Keratinocyte (primary cell): ENCODE data around the gene SYDE2. TPM values are rescaled to one million over a fixed set of nuclear protein-coding genes. Genes with fewer than 3 reads are reported as not detected.

Experiments used
- DNase-seq: peaks from one replicate; pipeline ENCODE4 v3.0.0-alpha.2; 2011; ENCODE audit warnings: low read depth, missing footprints, low spot score
- FAIRE-seq: peaks from 2 replicates; lab custom pipeline; 2011; peaks lifted over from hg19 to GRCh38; lab: Jason Lieb, UNC
- H2AFZ ChIP-seq: 2 replicates; pipeline ENCODE4 v1.6.0; 2012; ENCODE audit warnings: low read length, control low read depth, inconsistent platforms; ENCODE audit not compliant: control insufficient read depth
- H3K27ac ChIP-seq: 2 replicates; pipeline ENCODE4 v1.5.1; 2011; ENCODE audit warnings: low read length; ENCODE audit not compliant: control insufficient read depth, insufficient read depth
- H3K27me3 ChIP-seq: 3 replicates; pipeline ENCODE4 v1.6.0; 2011; ENCODE audit warnings: low read length; ENCODE audit not compliant: control insufficient read depth, insufficient read depth; ENCODE audit errors: extremely low read depth
- H3K36me3 ChIP-seq, 2 experiments: 2 replicates in 1 of 2; 3 replicates in 1 of 2; pipeline ENCODE4 v1.5.1; 2011; ENCODE audit warnings: low read length in 2 of 2, mild to moderate bottlenecking in 1 of 2; ENCODE audit not compliant: control insufficient read depth in 2 of 2, insufficient read depth in 2 of 2; ENCODE audit errors: extremely low read depth in 1 of 2
- H3K4me1 ChIP-seq: 3 replicates; pipeline ENCODE4 v1.5.1; 2011; ENCODE audit warnings: low read length; ENCODE audit not compliant: control insufficient read depth, insufficient read depth; ENCODE audit errors: extremely low read depth
- H3K4me2 ChIP-seq: 3 replicates; pipeline ENCODE4 v1.6.0; 2011; ENCODE audit warnings: low read depth, low read length; ENCODE audit not compliant: control insufficient read depth, insufficient read depth; ENCODE audit errors: extremely low read depth
- H3K4me3 ChIP-seq, 3 experiments: fragments of 200-600 bp in 1 of 3; sonication (generic) in 1 of 3; 2 replicates in 2 of 3; 3 replicates in 1 of 3; pipeline ENCODE4 v1.5.1; 2011 to 2016; ENCODE audit warnings: low read length in 3 of 3, mild to moderate bottlenecking in 3 of 3, control low read depth in 2 of 3, inconsistent platforms in 1 of 3, low read depth in 1 of 3, mixed read lengths in 1 of 3, mixed run types in 1 of 3, moderate library complexity in 1 of 3; ENCODE audit not compliant: control insufficient read depth in 2 of 3, insufficient read depth in 2 of 3; ENCODE audit errors: extremely low read depth in 1 of 3
- H3K79me2 ChIP-seq: 2 replicates; pipeline ENCODE4 v1.6.0; 2012; ENCODE audit warnings: low read length; ENCODE audit not compliant: control insufficient read depth, insufficient read depth
- H3K9ac ChIP-seq: 3 replicates; pipeline ENCODE4 v1.6.0; 2011; ENCODE audit warnings: low read length; ENCODE audit not compliant: control insufficient read depth, insufficient read depth; ENCODE audit errors: extremely low read depth
- H3K9me1 ChIP-seq: 3 replicates; pipeline ENCODE4 v1.6.0; 2011; ENCODE audit warnings: low read length; ENCODE audit not compliant: control insufficient read depth, insufficient read depth; ENCODE audit errors: extremely low read depth
- H3K9me3 ChIP-seq: 2 replicates; pipeline ENCODE4 v1.5.1; 2012; ENCODE audit warnings: low read depth, low read length; ENCODE audit not compliant: control insufficient read depth
- H4K20me1 ChIP-seq: 3 replicates; pipeline ENCODE4 v1.6.0; 2011; ENCODE audit warnings: low read length; ENCODE audit not compliant: control insufficient read depth, insufficient read depth; ENCODE audit errors: extremely low read depth
- EZH2 ChIP-seq: IDR thresholded peaks from one replicate; pipeline ENCODE4 v1.6.1; 2012; ENCODE audit warnings: inconsistent platforms, mild to moderate bottlenecking, low read length, moderate library complexity
- dilution Hi-C: fragments of 300-500 bp; cut with MboI; formaldehyde crosslinking; loops from one replicate; pipeline ENCODE4 v1.7.0; 2020; ENCODE audit warnings: low sequenced_read_pairs; ENCODE audit not compliant: extremely low pct_ligation_motif_present
- polyA plus RNA-seq, 5 experiments: library from polyadenylated mRNA; depleted of rRNA in 3 of 5; stranded (reverse) in 3 of 5; stranded (forward) in 1 of 5; unstranded in 1 of 5; fragments of >200 nt; gene quantifications; 1 replicate in 1 of 5; 2 replicates in 3 of 5; 3 replicates in 1 of 5; pipeline versions ENCODE4 v1.2.1 to v1.2.3, GENCODE V29; 2011 to 2012; ENCODE audit warnings: missing spikeins in 2 of 5, low read depth in 1 of 5, low replicate concordance in 1 of 5
- TF ChIP-seq, protein P1 (sequence below), 3 experiments: IDR thresholded peaks in 1 of 3; conservative IDR thresholded peaks in 1 of 3; optimal IDR thresholded peaks in 1 of 3; 2 replicates in 2 of 3; 3 replicates in 1 of 3; pipeline versions ENCODE3 to v1.5.1; 2011; ENCODE audit warnings: low read length in 3 of 3, mild to moderate bottlenecking in 3 of 3, moderate library complexity in 2 of 3, control low read depth in 1 of 3, inconsistent platforms in 1 of 3; ENCODE audit not compliant: insufficient read depth in 2 of 3; ENCODE audit errors: extremely low read depth in 1 of 3

Gene SYDE2
- polyA plus RNA-seq, 1 donor (not counting 4 experiments of a cell fraction or from before 2014, with no cell fraction given) = 1.7 TPM

DNA sequence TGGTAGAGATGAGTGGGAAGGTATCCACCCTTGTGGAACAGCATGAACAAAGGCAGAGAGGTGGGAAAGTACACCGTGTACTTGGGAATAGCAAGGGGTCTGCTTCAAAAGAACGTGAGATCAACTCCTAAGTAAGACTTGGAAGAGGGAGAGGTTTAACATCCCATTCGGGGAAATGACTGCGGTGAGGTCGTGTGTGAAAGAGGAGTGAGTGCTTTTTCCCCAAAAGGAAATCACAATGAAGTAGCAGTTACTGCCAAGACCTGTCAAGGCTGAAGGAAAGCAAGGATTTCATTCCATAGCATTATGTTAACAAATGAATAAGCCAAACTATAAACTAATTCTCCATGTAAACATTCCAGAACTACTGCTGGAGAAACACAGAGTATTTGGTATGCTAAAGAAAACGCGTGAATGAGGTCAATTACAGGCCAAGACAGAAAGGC lies 20.0 kb upstream of the SYDE2 start:
- Histone ChIP-seq H3K27ac (no peak overlapping the region), H3K9ac (no peak overlapping the region), H3K4me3 (no peak overlapping the region), H3K9me3 (no peaks in the 10 kb centered on the region), H3K27me3 (no peaks in the 10 kb centered on the region), H2AFZ (no peak overlapping the region), H3K4me2 (no peak overlapping the region), H3K36me3 (no peaks in the 10 kb centered on the region), H3K79me2 (no peaks in the 10 kb centered on the region), H4K20me1 (no peaks in the 10 kb centered on the region), H3K9me1 (no peaks in the 10 kb centered on the region), H3K4me1 (peaks cover 18% of the 10 kb centered on the region)
- no peak for FAIRE-seq
- DNase-seq = no peak
- TF ChIP-seq EZH2 = no peak
- TF ChIP-seq, protein P1, sequence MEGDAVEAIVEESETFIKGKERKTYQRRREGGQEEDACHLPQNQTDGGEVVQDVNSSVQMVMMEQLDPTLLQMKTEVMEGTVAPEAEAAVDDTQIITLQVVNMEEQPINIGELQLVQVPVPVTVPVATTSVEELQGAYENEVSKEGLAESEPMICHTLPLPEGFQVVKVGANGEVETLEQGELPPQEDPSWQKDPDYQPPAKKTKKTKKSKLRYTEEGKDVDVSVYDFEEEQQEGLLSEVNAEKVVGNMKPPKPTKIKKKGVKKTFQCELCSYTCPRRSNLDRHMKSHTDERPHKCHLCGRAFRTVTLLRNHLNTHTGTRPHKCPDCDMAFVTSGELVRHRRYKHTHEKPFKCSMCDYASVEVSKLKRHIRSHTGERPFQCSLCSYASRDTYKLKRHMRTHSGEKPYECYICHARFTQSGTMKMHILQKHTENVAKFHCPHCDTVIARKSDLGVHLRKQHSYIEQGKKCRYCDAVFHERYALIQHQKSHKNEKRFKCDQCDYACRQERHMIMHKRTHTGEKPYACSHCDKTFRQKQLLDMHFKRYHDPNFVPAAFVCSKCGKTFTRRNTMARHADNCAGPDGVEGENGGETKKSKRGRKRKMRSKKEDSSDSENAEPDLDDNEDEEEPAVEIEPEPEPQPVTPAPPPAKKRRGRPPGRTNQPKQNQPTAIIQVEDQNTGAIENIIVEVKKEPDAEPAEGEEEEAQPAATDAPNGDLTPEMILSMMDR (optimal IDR thresholded peaks at IDR 0.05 in 1 of 3, IDR thresholded peaks at IDR 0.05 in 1 of 3, conservative IDR thresholded peaks at IDR 0.05 in 1 of 3; ENCODE audit: extremely low read depth in 1 of 3, insufficient read depth in 2 of 3, low read length in 3 of 3) = no peak
- dilution Hi-C loops = no loop called here

GRCh38 chr1:85219853-85220610 lies 19.2 kb upstream of the SYDE2 start:
- H3K4me1 ChIP-seq = peaks cover 14% of the 10 kb centered on the region
- FAIRE-seq (no peak), DNase-seq (no peak)
- H3K4me2 ChIP-seq = no peak overlapping the region
- H3K79me2 ChIP-seq = no peaks in the 10 kb centered on the region
- no peaks in the 10 kb centered on the region for H3K27me3 ChIP-seq
- dilution Hi-C loops = no loop called here
- H3K4me3 ChIP-seq = no peak overlapping the region
- TF ChIP-seq, protein P1 (optimal IDR thresholded peaks at IDR 0.05 in 1 of 3, IDR thresholded peaks at IDR 0.05 in 1 of 3, conservative IDR thresholded peaks at IDR 0.05 in 1 of 3; ENCODE audit: extremely low read depth in 1 of 3, insufficient read depth in 2 of 3, low read length in 3 of 3) = no peak
- TF ChIP-seq EZH2 = no peak
- H3K36me3 ChIP-seq = no peaks in the 10 kb centered on the region
- no peaks in the 10 kb centered on the region for H4K20me1 ChIP-seq
- H3K9ac ChIP-seq = no peak overlapping the region
- H2AFZ ChIP-seq = no peak overlapping the region
- H3K9me3 ChIP-seq = no peaks in the 10 kb centered on the region
- no peaks in the 10 kb centered on the region for H3K9me1 ChIP-seq
- H3K27ac ChIP-seq = no peak overlapping the region
